CD14-positive monocyte (primary cell): ENCODE data around the gene COL21A1. TPM values are rescaled to one million over a fixed set of nuclear protein-coding genes. Genes with fewer than 3 reads are reported as not detected.

Experiments
- DNase-seq, 3 donors: peaks; one replicate each; pipeline ENCODE4 v3.0.0-alpha.2; 2011 to 2022
- H2AFZ ChIP-seq: 2 replicates; pipeline ENCODE4 v1.6.0; 2012; ENCODE audit warnings: mild to moderate bottlenecking, low read depth, low read length, inconsistent platforms; ENCODE audit not compliant: insufficient read depth, poor library complexity, severe bottlenecking
- H3K27ac ChIP-seq, 2 donors: 1 replicate in 1 of 2; 2 replicates in 1 of 2; pipeline ENCODE4 v1.5.1; 2012 to 2013; ENCODE audit warnings: low read length in 2 of 2, control low read depth in 1 of 2, inconsistent platforms in 1 of 2, low read depth in 1 of 2, mild to moderate bottlenecking in 1 of 2
- H3K27me3 ChIP-seq, 2 donors: one replicate each; pipeline versions ENCODE4 v1.6.0 to v1.6.1; 2011 to 2013; ENCODE audit warnings: low read length in 2 of 2; ENCODE audit not compliant: control insufficient read depth in 2 of 2, insufficient read depth in 2 of 2
- H3K36me3 ChIP-seq, 2 donors: replicated peaks in 1 of 2; 1 replicate in 1 of 2; 2 replicates in 1 of 2; pipeline versions ENCODE4 v1.5.1 to v1.6.1; 2012 to 2013; ENCODE audit warnings: low read length in 2 of 2, control low read depth in 1 of 2, inconsistent platforms in 1 of 2, mild to moderate bottlenecking in 1 of 2; ENCODE audit not compliant: insufficient read depth in 2 of 2, control insufficient read depth in 1 of 2
- H3K4me1 ChIP-seq, 2 donors: 1 replicate in 1 of 2; 2 replicates in 1 of 2; pipeline versions ENCODE4 v1.5.1 to v1.6.1; 2012 to 2013; ENCODE audit warnings: low read length in 2 of 2, control low read depth in 1 of 2, inconsistent platforms in 1 of 2, mild to moderate bottlenecking in 1 of 2, moderate library complexity in 1 of 2; ENCODE audit not compliant: insufficient read depth in 2 of 2, control insufficient read depth in 1 of 2
- H3K4me2 ChIP-seq: replicated peaks from 2 replicates; pipeline ENCODE3; 2012; ENCODE audit warnings: low read length, moderate library complexity, mild to moderate bottlenecking; ENCODE audit not compliant: poor library complexity, severe bottlenecking; ENCODE audit errors: extremely low read depth
- H3K4me3 ChIP-seq, 3 experiments: fragments of 200-600 bp in 1 of 3; sonication (generic) in 1 of 3; replicated peaks in 1 of 3; 1 replicate in 2 of 3; 2 replicates in 1 of 3; pipeline ENCODE4 v1.5.1; 2011 to 2013; ENCODE audit warnings: low read length in 3 of 3, mild to moderate bottlenecking in 3 of 3, control low read depth in 2 of 3, low read depth in 2 of 3, inconsistent platforms in 1 of 3, moderate library complexity in 1 of 3
- H3K79me2 ChIP-seq: 2 replicates; pipeline ENCODE4 v1.6.0; 2012; ENCODE audit warnings: mild to moderate bottlenecking, control low read depth, inconsistent platforms, low read length, moderate library complexity; ENCODE audit not compliant: insufficient read depth
- H3K9ac ChIP-seq: 2 replicates; pipeline ENCODE4 v1.6.0; 2017; ENCODE audit warnings: low read length, mild to moderate bottlenecking; ENCODE audit not compliant: insufficient read depth, poor library complexity, severe bottlenecking
- H3K9me3 ChIP-seq, 2 donors: replicated peaks in 1 of 2; 1 replicate in 1 of 2; 2 replicates in 1 of 2; pipeline versions ENCODE4 v1.5.1 to v1.6.1; 2012 to 2013; ENCODE audit warnings: low read length in 2 of 2, control low read depth in 1 of 2; ENCODE audit not compliant: control insufficient read depth in 1 of 2, insufficient read depth in 1 of 2
- H4K20me1 ChIP-seq: 2 replicates; pipeline ENCODE4 v1.6.0; 2012; ENCODE audit warnings: mild to moderate bottlenecking, low read length, control low read depth, moderate library complexity; ENCODE audit not compliant: insufficient read depth
- H3K27ac Mint-ChIP-seq, 7 donors: one replicate each; pipeline ENCODE4 v1.8.0; 2020; ENCODE audit warnings: mild to moderate bottlenecking in 7 of 7, mixed read lengths in 7 of 7, moderate library complexity in 6 of 7, inconsistent platforms in 2 of 7
- H3K27me3 Mint-ChIP-seq, 3 donors: one replicate each; pipeline ENCODE4 v1.8.0; 2021 to 2022; ENCODE audit warnings: low read depth in 3 of 3, mild to moderate bottlenecking in 3 of 3, mixed read lengths in 3 of 3, moderate library complexity in 3 of 3, inconsistent platforms in 1 of 3
- H3K36me3 Mint-ChIP-seq, 2 donors: one replicate each; pipeline ENCODE4 v1.8.0; 2020; ENCODE audit warnings: mixed read lengths in 2 of 2, inconsistent platforms in 1 of 2, mild to moderate bottlenecking in 1 of 2
- H3K4me1 Mint-ChIP-seq: one replicate; pipeline ENCODE4 v1.8.0; 2020; ENCODE audit warnings: mild to moderate bottlenecking, mixed read lengths
- H3K4me3 Mint-ChIP-seq, 2 donors: one replicate each; pipeline ENCODE4 v1.8.0; 2020; ENCODE audit warnings: mild to moderate bottlenecking in 2 of 2, mixed read lengths in 2 of 2, moderate library complexity in 1 of 2
- H3K9me3 Mint-ChIP-seq, 7 donors: one replicate each; pipeline ENCODE4 v1.8.0; 2020 to 2022; ENCODE audit warnings: mixed read lengths in 7 of 7, mild to moderate bottlenecking in 6 of 7, moderate library complexity in 6 of 7, inconsistent platforms in 2 of 7
- CTCF ChIP-seq: fragments of 200-600 bp; IDR thresholded peaks from one replicate; pipeline ENCODE4 v1.8.0; 2022; ENCODE audit warnings: antibody characterized with exemption, mild to moderate bottlenecking
- WGBS: methylation state at CpG from one replicate; pipeline ENCODE4 v1.1.5; 2013; ENCODE audit warnings: missing lambda C conversion rate; ENCODE audit not compliant: insufficient coverage; 5-methylcytosine and 5-hydroxymethylcytosine counted together
- intact Hi-C, 2 donors: fragments of 100-400 bp; cut with micrococcal nuclease; formaldehyde crosslinking; loops; one replicate each; pipeline versions ENCODE4 v1.15.0 to v1.15.1; 2023
- polyA plus RNA-seq, 3 donors: library from polyadenylated mRNA; depleted of rRNA in 1 of 3; unstranded in 2 of 3; stranded (reverse) in 1 of 3; fragments of 300-500 nt in 2 of 3; fragments of >200 nt in 1 of 3; fragmentation: Illumina TruSeq in 2 of 3; gene quantifications; 1 replicate in 2 of 3; 2 replicates in 1 of 3; pipeline ENCODE4 v1.2.3, GENCODE V29; 2012 to 2021

Gene COL21A1
- polyA plus RNA-seq, 3 donors, result 0.03 TPM; not detected in 2

- no peaks in the 10 kb centered on the region for H3K9me3 ChIP-seq
- Mint-ChIP-seq H3K27ac (no peak overlapping the region), H3K27me3 (peaks cover 0 to 3% (median 3%) of the 10 kb centered on the region in 3 donors), H3K4me3 (no peak overlapping the region), H3K36me3 (no peaks in the 10 kb centered on the region), H3K9me3 (peaks cover 7 to 17% (median 10%) of the 10 kb centered on the region in 7 donors), H3K4me1 (no peaks in the 10 kb centered on the region)
- H3K4me2 ChIP-seq, result no peak overlapping the region
- no peaks in the 10 kb centered on the region for H3K27me3 ChIP-seq
- H3K36me3 ChIP-seq, result no peaks in the 10 kb centered on the region
- no peak overlapping the region for H3K9ac ChIP-seq
- no peak for DNase-seq
- no peak overlapping the region for H3K27ac ChIP-seq
- TF ChIP-seq CTCF, result no peak
- H3K79me2 ChIP-seq, result no peaks in the 10 kb centered on the region
- 89% methylated on average over 9 of the region's 9 CpGs for WGBS
- no peak overlapping the region for H2AFZ ChIP-seq
- H4K20me1 ChIP-seq, result no peaks in the 10 kb centered on the region
- no peak overlapping the region for H3K4me3 ChIP-seq
- no peaks in the 10 kb centered on the region for H3K4me1 ChIP-seq
- intact Hi-C loops, result no loop called here
Observed at GRCh38 chr6:56188429-56188828, 59.0 kb downstream of the COL21A1 start.

- Histone ChIP-seq H3K4me2 (no peak overlapping the region), H3K36me3 (no peaks in the 10 kb centered on the region), H3K27me3 (no peaks in the 10 kb centered on the region), H3K79me2 (no peaks in the 10 kb centered on the region), H2AFZ (no peak overlapping the region), H3K9ac (no peak overlapping the region), H3K27ac (no peak overlapping the region), H3K4me3 (no peak overlapping the region), H3K9me3 (no peaks in the 10 kb centered on the region), H3K4me1 (no peaks in the 10 kb centered on the region), H4K20me1 (no peaks in the 10 kb centered on the region)
- no peaks in the 10 kb centered on the region for H3K36me3 Mint-ChIP-seq
- no peak for DNase-seq
- no peak overlapping the region for H3K27ac Mint-ChIP-seq
- intact Hi-C loops, result no loop called here
- peaks cover 7 to 17% (median 10%) of the 10 kb centered on the region in 7 donors for H3K9me3 Mint-ChIP-seq
- no peaks in the 10 kb centered on the region for H3K4me1 Mint-ChIP-seq
- no peak overlapping the region for H3K4me3 Mint-ChIP-seq
- peaks cover 0 to 3% (median 3%) of the 10 kb centered on the region in 3 donors for H3K27me3 Mint-ChIP-seq
- TF ChIP-seq CTCF, result no peak
Observed at GRCh38 chr6:56187686-56188085, 59.7 kb downstream of the COL21A1 start.
